Upper lobe of left lung (tissue), 4 donors: ENCODE data around the gene ZNF234.
A peak's percentile ranks its signal among the peaks of the same experiment; 100 is the strongest.

Source experiments
- CTCF ChIP-seq, 6 experiments: fragments of 450-650 bp in 4 of 6; fragments of 200-600 bp in 2 of 6; sonication (generic) in 2 of 6; IDR thresholded peaks; one replicate each; pipeline ENCODE4 v1.5.1; 2016 to 2019; ENCODE audit warnings: antibody characterized with exemption in 6 of 6
- EP300 ChIP-seq, 4 donors: sonication (generic); formaldehyde crosslinking; IDR thresholded peaks; one replicate each; pipeline ENCODE4 v1.5.1; 2017; ENCODE audit warnings: antibody characterized with exemption in 4 of 4, control low read depth in 2 of 4
- POLR2A ChIP-seq, 4 donors: fragments of 450-650 bp; IDR thresholded peaks; one replicate each; pipeline ENCODE4 v1.5.1; 2016 to 2017; ENCODE audit warnings: antibody characterized with exemption in 4 of 4, mild to moderate bottlenecking in 2 of 4
- POLR2AphosphoS5 ChIP-seq, 2 donors: sonication (generic); formaldehyde crosslinking; IDR thresholded peaks; one replicate each; pipeline ENCODE4 v1.5.1; 2017; ENCODE audit warnings: antibody characterized with exemption in 2 of 2

GRCh38 chr19:44113138-44113783 is 28.1 kb upstream of the ZNF234 start, which contains the start of gene ZNF225:
- peak in 2 of 6 experiments; percentile 32 to 37 for TF ChIP-seq CTCF (IDR thresholded peaks at IDR 0.05)
- TF ChIP-seq POLR2A (IDR thresholded peaks at IDR 0.05), result peak in 2 of 4 donors; percentile 8 to 56
- TF ChIP-seq POLR2AphosphoS5 (IDR thresholded peaks at IDR 0.05), result peak in 1 of 2 donors; percentile 84
- no peak for TF ChIP-seq EP300 (IDR thresholded peaks at IDR 0.05)
